UCSD-AML1 (cell line): ENCODE data around the gene TRIP10.
"Not testable (repeated sequence)": the region's sequence is repeated elsewhere in the genome, so short reads cannot be mapped to it uniquely, and the experiment has no call there.

Source experiments
- DNase-seq: peaks from one replicate; lab custom pipeline; 2025; ENCODE audit not compliant: unreplicated experiment; lab: John Stamatoyannopoulos, UW

Gene TRIP10, protein sequence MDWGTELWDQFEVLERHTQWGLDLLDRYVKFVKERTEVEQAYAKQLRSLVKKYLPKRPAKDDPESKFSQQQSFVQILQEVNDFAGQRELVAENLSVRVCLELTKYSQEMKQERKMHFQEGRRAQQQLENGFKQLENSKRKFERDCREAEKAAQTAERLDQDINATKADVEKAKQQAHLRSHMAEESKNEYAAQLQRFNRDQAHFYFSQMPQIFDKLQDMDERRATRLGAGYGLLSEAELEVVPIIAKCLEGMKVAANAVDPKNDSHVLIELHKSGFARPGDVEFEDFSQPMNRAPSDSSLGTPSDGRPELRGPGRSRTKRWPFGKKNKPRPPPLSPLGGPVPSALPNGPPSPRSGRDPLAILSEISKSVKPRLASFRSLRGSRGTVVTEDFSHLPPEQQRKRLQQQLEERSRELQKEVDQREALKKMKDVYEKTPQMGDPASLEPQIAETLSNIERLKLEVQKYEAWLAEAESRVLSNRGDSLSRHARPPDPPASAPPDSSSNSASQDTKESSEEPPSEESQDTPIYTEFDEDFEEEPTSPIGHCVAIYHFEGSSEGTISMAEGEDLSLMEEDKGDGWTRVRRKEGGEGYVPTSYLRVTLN

DNA sequence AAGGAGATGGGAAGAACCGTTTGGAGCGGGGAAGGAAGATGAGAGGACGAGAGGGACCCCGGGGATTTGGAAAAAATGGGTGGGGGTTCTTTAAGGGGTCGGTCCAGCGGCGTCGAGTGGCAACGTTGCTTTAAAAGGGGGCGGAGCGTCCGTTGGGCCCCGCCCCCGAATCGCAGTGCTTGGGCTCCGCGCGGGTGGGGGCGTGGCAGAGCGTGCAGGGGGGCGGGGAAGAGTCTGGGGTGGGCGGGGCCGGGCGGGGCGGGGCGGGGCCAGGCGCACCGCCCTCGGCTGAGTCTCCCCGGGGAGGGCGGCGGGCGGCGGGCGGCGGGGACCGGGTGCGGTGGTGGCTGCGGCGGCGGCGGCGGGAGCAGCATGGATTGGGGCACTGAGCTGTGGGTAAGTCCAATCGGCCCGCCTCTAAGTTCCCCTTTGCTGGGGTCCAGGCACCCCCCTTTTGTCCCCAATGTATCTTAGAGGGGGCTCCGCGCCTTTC lies at the start of gene TRIP10:
TSS of gene TRIP10 (plus strand) at position 291 of the 493 bp plus-strand sequence. CDS start at position 373, 82 bp downstream.
- DNase-seq = peak; percentile 88

DNA sequence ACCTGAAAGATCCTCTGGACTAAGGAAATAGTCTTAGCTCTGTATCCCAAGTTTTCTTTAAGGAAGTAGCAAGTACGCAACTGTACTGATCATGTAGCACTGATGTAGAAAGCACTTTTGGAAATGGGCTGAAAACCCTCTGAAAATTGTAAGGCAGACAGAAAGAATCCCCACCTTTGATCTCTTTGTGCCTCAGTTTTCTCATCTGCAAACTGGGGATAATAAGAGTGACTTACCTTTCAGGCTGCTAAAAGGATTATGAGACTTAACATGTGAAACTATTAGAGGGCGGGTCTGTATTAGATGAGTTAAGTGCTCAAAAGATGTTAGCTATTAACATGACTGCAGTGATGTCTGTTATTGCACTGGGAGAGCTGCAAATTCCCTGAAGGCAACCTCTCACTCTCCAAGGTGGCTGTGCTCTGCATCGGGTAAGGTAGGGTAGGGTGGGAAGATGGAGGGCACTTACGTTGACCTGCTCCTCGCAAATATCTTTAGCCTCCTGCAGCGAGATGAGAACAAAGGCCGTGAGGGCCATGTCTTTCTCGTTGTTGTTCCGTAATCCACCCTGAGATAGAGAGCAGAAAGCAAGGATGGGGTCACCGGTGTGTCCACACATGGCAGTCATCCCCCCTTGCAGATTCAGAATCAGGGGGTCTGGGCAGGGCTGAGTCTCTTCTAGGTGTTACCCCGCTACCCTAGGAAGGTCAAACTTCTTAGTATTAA lies 49.2 kb upstream of the TRIP10 start:
- DNase-seq = no peak

DNA sequence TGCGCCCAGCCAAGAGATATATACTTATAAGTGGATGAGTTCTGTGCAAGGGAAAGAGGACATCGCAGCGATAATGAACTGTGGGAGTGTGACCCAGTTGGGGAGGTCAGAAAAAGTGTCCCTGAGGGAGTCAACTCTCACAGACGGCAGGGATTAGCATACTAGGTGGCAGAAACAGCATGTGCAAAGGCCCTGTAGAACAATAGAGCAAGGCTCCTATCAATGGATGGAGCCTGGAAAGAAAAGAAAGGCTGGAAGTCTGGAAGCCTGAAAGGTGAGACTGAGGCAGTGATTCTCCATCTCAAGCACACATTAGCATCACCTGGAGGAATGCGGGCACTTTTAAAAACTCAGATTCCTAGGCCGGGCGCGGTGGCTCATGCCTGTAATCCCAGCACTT lies 48.1 kb upstream of the TRIP10 start:
- no peak for DNase-seq

DNA sequence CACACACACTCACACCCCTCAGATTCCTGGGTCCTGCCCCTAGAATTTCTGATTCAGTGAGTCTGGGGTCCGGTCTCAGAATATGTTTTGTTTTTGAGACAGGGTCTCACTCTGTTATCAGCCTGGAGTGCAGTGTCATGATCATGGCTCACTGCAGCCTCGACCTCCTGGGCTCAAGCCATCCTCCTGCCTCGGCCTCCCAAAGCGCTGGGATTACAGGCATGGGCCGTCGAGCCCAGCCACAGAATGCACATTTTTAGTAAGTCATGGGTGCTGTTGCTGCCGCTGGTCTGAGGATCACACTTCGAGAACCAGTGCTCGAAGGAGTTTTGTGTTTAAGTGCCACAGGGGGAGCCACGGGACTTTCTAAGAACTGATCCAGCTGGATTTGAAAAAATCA lies 47.5 kb upstream of the TRIP10 start:
- no peak for DNase-seq

GRCh38 chr19:6693056-6693471 lies 46.4 kb upstream of the TRIP10 start:
- DNase-seq = no peak

DNA sequence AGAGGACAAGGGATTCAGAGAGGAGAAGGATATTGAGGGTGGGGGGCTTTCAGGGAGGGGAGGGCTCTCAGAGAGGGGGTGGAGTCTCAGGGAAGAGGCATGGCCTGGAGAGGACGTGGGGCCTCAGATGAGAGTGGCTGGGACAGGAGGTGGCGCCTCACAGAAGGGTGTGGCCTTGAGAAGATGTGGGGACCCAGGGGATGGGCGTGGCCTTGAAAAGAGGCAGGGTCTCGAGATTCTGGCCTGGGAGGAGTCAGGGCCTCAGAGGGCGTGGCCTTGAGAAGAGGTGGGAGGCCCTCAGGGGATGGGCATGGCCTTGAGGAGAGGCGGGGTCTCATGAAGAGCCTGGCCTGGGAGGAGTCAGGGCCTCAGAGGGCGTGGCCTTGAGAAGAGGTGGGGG lies 45.8 kb upstream of the TRIP10 start:
- DNase-seq = no peak

DNA sequence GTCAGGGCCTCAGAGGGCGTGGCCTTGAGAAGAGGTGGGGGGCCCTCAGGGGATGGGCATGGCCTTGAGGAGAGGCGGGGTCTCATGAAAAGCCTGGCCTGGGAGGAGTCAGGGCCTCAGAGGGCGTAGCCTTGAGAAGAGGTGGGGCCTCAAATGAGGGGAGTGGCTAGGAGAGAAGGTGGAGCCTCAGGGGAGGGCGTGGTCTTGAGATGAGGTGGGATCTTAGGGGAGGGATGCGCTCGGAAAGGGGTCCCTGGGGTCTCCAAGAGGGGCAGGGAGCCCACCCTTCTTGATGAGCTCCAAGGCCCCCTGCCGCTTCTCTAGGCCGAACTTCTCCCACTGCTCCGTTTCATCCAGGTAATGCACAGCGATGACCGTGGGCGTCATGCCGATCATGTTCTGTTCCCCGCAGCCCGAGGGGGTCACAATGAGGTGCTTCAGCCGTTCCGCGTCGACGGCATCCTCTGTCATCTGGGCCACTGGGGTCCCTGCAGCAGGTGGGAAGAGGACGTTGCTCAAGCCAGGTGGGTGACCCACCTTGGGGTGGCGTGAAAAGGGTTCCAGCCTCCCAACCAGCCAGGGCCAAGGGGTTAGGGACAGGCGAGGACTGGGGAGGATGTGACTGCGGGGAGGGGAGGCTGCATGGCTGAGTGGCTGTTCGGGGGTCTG lies 45.2 kb upstream of the TRIP10 start:
- DNase-seq = no peak

DNA sequence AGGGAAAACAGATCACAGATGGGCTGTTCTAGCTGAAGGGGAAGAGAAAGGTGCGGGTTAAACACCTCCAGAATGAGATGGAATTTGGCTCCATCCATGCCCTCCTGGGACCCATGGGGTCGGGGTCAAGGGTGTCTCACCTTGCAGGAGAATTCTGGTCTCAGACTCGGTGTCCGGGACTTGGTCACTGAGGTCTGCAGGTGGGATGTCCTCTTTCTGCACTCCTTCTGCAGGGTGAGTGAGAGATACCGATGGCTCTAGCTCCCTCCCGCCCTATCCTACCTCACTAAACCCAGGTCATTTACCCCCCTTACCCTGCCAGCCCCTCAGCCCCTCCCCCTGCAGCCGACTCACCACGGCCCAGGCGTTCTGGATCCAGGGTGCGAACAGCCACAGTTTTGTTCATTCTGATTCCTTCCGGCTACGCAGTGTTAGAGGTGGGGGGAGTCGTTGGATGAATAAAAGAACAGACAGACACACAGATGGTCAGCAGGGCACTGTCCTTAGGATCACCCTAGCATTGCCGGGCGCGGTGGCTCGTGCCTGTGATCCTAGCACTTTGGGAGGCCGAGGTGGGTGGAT lies 43.1 kb upstream of the TRIP10 start:
- DNase-seq = no peak

DNA sequence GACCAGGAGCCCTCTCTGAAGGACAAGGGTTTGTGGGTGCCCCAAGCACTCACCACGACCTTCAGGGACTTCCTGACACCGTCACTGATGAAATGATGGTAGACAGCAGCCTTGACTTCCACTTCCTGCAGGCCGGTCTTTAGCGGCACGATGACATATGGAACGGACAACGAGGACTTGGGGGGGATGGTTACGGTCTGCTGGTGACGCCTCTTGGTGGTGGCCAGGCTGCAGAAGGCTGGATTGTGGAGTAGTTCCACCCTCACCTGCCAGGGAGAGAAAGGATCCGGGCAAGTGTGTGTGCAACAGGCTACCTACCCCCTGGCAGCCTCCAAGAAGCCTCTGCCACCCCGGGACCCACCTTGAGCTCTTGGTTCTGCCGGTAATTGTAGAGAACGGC lies 42.2 kb upstream of the TRIP10 start:
- peak; percentile 53 for DNase-seq

DNA sequence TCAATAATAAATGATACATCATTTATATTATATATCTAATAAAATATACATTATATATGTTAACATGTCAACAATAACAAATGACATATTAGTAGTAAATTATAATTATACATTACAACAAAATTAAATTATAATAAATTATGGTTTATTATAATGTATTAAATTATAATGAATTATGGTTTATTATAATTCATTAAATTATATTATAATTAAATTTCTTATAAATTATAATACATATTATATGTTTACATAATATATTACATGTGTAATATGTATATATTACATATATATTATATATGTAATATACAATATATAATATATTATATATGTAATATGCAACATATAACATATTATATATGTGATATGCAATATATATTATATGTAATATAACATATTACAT lies 39.5 kb upstream of the TRIP10 start:
- DNase-seq = no peak

DNA sequence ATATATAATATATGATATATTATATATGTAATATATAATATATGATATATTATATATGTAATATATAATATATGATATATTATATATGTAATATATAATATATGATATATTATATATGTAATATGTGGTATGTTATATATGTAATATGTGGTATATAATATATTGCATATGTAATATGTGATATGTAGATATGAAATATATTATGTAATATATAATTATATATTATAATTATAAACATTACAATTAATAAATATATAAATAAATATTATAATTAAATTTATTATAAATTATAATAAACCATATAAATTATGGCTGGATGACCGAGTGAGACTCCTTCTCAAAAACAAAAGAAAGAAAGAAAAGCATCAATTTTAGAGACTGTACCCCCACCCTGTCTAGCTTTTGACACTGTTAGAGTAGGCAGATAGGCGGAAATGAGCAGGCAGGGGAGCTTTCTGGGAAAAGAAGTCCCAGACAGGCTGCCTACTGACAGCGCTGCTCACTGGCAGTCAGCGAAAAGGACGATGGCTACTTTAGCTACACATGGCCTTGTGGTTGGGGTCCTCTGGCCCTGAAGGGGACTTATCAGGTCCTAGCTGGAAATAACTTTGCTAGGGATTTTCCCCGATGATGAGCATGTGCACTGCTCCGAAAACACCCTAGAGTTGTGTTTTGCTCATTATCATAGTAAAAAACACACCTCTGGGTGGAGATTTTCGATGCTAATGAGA lies 38.7 kb upstream of the TRIP10 start:
- DNase-seq = no peak

DNA sequence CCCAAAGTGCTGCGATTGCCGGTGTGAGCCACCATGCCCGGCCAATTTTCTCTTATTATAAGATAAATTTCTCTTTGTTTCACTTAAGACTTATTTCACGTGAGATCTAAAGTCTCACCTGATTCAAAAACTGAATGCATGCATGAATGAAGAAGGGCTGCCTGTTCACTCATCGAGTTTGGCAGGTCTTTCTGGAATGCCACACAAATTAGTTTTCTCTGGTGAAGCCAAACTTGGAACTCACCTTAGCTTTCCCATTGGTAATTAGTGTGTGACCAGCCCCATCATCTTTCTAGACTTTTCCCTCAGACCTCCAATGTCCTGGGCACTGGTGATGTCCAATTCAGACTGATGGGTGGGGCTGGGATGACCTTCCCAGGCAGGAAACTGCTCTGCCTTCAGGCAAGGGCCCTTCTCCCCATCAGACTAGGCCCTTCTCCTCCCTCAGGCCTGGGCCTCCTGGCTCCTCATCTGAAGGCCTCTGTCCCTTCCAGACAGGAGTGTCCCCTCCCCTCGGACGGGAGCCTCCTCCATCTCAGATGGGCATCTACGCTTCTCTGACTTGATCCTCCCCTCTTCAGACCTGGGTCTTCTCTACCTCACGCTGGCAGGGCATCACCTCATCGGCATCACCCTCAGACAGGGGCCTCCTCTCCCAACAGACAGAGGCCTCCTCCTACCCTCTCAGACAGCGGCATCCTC lies 33.4 kb upstream of the TRIP10 start:
- DNase-seq = no peak

DNA sequence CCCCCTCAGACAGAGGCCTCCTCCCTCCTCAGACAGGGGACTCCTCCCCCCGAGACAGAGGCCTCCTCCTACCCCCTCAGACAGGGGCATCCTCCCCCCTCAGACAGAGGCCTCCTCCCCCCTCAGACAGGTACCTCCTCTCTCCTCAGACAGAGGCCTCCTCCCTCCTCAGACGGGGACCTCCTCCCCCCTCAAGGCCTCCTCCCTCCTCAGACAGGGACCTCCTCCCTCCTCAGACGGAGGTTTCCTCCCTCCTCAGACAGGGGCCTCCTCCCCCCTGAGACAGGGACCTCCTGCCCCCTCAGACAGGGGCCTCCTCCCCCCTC lies 32.9 kb upstream of the TRIP10 start:
- DNase-seq = no peak

- no peak for DNase-seq
These were observed 32.3 kb upstream of the TRIP10 start for GRCh38 chr19:6707011-6707657.

DNA sequence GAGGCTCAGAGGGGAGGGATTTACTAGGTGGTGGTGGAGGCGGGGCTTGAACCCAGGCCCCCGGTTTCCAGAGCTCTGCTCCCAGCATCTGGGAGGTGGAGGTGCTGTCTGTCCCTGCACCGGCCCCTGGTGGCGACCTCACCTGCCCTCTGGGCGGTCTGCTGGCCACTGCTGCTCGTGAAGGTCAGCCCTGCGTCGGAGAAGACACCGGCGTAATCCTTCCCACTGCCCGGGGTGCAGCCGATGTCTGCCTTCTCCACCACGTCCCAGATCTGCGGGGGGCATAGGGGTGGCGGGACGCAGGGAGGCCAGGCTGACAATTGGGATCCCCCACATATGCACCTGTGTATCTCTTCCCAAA lies 31.8 kb upstream of the TRIP10 start:
- DNase-seq = no peak

DNA sequence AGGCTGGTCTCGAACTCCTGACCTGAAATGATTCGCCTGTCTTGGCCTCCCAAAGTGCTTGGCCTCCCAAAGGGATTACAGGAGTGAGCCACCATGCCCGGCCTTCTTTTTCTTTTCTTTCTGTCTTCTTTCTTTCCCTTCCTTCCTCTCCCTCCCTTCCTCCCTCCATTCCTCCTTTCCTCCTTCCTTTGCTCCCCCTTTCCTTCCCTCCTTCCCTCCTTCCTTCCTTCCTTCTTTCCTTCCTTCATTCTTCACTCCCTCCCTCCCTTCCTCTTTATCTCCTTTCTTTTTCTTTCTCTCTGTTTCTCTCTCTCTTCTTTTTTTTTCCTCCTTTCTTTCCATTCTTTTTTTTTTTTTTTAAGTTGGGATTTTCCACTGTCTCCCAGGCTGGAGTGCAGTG lies 31.1 kb upstream of the TRIP10 start:
- DNase-seq = no peak

- DNase-seq = not testable (repeated sequence)
These were observed 30.6 kb upstream of the TRIP10 start for GRCh38 chr19:6708913-6709312.

DNA sequence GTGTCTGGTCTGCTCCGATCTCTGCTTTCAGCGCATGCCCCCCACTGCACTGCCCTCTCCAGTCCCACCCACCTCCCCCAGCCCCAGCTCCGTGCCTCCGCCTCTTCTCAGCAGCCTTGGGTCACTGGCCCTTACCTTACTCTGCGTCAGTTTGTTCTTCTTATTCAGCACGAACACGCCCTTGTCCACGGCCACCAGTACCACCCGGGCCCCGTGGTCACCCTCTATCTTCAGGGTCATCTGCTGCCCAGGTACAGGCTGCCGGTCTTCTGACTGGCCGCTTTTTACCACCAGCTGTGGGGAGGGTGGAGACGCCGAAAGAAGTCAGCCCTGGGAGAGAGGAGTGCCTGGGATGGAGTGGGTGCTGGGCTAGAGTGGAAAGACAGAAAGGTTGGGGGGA lies 29.9 kb upstream of the TRIP10 start:
- DNase-seq = no peak

DNA sequence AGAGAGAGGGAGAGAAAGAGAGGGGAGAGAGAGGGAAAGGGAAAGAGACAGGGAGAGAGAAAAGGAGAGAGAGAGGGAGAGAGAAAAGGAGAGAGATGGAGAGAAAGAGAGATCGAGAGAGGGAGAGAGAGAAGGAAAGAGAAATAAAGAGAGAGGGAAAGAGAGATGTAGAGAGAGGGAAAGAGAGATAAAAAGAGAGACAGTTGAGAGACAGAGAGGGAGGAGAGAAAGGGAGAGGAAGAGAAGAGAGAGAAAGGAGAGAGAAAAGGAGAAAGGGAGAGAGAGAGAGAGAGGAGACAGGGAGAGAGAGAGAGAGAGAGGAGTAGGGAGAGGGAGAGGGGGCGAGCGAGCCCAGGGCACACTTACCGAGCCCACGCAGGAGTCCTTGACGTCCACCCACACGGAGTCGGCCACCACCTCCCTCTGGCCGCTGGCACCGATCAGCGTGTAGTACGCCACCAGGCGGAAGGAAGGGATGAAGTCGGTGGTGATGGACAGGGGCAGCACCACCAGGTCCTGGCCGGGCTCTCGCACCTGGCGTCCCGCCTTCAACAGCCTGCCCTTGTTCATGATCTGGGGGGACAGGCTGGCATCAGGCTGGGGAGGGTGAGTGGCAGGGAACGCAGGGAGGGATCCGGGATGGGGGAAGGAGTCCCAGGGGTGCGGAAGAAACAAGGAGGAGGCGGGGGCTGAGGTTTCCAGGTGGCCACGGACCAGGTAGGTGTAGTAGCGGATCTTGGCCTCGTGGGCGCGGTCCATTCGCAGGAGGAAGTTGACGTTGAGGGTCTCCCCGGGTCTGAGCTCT lies 29.0 kb upstream of the TRIP10 start:
- no peak for DNase-seq
